Dedifferentiated amniotic fluid mesenchymal stem cell (primary cell): ENCODE measurements around the gene ADAP1.
"Not testable (repeated sequence)": the region's sequence is repeated elsewhere in the genome, so short reads cannot be mapped to it uniquely, and the experiment has no call there.

Experiments used
- DNase-seq: peaks from one replicate; pipeline ENCODE4 v3.0.0-alpha.2; 2016; ENCODE audit errors: extremely low spot score

Gene ADAP1

DNA sequence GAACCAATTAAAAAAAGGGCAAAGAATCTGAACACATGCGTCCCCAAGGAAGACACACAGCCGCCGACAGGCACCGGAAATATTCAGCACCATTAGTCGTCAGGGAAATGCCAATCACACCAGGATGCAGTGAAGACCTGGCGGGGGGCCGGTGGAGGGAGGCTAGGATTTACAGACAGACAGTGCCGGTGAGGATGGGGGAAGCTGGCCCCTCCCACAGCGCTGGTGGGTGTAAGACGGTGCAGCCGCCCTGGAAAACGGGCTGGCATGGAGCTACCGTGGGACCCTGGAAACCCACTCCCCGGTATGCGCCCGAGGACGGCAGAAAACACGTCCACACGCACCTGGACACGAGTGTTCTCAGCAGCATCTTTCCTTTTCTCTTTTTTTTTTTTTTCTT is 4.8 kb upstream of the ADAP1 start:
- no peak for DNase-seq

GRCh38 chr7:958221-959200 is 4.0 kb upstream of the ADAP1 start:
- DNase-seq: no peak

GRCh38 chr7:957418-958220 is 3.1 kb upstream of the ADAP1 start:
- DNase-seq: no peak

DNA sequence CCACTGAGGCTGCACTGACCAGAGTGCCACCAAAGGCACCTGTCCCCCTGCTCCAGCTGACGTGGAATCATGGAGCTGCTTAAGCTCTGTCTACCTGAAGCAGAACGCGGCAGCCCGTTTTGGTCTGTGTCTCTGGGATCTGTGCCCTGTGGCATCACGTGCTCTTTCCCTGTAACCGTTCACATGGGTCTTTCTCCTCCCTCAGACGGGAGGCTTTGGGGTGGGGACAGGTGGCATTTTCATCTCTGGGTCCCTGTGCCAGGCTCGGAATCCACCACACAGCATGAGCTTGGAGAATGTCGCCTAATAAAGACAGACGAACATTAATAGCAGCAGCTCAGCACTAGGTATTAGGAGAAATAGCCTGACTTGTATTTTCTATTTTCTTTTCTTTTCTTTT is 1.6 kb upstream of the ADAP1 start:
- no peak for DNase-seq

GRCh38 chr7:953547-954327 is 743 bp downstream of the ADAP1 start:
- peak; percentile 18 for DNase-seq

DNA sequence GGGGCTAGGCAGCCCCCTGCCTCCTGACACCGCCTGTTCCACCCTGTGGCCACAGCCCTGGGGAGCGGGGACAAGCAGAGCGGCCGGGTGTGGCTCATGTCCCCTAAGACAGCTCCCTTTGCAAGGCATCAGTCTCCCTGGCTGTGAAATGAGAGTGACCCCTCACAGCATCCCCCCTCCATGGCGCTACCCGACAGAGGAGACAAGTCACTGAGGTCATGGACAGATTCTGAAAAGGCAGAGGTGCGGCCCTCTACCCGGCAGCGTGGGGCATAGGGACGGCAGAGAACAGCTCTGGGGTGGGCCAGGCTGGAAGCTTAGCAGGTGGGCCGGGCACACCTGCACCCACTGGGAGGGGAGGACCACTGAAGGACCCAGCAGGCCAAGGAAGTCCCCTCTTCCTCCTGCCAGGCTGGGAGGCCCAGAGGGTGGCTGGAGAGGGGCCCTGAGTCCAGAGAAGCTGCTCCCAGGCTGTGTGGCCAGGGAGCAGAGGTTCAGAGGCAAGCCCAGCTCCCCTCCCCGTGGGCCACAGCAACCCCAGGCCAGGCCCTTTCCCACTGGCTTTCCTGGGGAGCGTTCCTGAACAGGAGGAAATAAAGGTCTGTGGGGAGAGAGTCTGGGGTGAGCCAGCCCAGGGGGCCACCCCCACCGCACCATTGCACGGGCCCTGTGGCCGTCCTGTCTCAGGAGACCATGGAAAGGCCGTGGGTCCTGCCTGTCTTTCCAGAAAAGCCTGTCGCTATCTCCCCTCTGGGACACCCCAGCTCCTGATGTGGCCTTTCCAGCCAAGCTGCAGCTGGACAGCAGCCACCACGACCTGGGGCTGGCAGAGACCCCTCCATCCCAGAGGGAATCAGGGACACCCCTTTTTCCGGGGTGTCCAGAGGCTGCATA is 1.7 kb downstream of the ADAP1 start:
- DNase-seq: no peak

- DNase-seq: no peak
These were observed 2.5 kb downstream of the ADAP1 start for GRCh38 chr7:951881-952547.

- no peak for DNase-seq
These were observed 5.2 kb downstream of the ADAP1 start for GRCh38 chr7:949021-949934.

DNA sequence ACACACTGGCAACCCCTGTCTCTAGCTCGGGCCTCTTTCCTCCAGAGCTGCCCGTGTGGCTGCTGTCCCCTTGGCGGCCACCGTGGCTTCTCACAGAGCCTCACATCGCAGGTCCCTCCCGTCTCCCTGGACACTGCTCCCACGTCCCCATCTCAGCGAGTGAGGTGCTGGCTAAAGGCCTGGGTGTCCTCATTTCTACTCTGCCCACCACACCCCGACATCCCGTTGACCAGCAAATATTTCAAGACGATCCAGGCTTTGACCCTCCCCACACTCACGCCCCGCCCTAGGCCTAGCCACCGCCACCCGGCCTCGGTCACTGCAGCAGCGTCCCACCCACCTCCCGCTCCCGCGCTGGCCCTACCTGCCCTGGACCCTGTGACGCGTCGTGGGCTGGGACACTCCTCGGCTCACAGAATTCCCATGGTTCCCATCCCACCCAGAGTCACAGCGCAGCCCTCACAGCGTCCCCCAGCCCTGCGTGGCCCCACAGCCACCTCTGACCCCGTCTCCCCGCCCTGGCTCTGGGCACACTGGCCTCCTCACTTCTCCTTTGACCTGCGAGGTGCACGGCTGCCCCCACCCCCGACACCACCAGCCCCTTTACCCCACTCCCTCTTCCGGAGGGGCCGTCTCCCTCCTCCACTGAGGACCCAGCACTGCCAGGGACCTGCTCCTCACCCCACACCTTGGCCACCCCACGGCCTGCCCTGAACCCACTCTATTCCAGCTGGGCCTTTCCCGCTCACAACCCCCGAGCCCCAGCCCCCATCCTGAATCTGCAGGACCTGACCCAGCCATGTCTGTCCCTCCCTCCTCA is 6.9 kb downstream of the ADAP1 start:
- DNase-seq: no peak

GRCh38 chr7:946256-946996 is 8.1 kb downstream of the ADAP1 start:
- no peak for DNase-seq

GRCh38 chr7:945556-946255 is 8.8 kb downstream of the ADAP1 start:
- no peak for DNase-seq

- DNase-seq: no peak
These were observed 9.3 kb downstream of the ADAP1 start for GRCh38 chr7:945147-945555.

DNA sequence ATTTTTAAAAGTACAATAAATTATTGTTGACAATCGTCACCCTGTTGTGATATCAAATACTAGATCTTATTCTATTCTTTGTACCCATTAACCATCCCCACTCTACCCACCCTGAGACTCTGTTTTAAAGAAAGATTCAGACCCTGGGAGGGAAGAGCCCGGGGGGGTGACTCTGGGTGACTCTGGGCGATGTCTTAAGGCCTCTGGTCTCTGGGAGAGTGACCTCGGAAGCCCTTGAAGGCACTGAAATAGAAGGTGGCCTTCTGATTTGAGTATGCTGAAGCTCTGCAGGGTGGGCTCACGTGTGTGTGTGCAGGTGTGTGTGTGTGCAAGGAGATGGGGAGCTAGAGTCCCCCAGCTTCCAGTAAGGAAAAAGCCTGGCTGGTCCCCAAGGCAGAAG is 9.7 kb downstream of the ADAP1 start:
- no peak for DNase-seq

DNA sequence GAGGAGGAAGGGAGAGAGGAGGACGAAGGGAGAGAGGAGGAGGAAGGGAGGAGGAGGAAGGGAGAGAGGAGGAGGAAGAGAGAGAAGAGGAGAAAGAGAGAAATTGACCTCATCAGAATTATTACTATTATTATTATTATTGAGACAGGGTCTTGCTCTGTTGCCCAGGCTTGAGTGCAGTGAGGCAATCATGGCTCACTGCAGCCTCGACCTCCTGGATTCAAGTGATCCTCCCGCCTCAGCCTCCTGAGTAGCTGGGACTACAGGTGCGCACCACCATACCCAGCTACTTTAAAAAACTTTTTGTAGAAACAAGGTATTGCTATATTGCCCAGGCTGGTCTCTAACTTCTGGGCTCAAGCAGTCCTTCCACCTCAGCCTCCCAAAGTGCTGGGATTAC is 10.7 kb downstream of the ADAP1 start:
- DNase-seq: not testable (repeated sequence)

GRCh38 chr7:940599-941408 is 13.7 kb downstream of the ADAP1 start:
- DNase-seq: no peak

GRCh38 chr7:939843-940242 is 14.6 kb downstream of the ADAP1 start:
- no peak for DNase-seq
